Measurements from ENCODE around the gene EMX1. TPM values are rescaled to one million over a fixed set of nuclear protein-coding genes. Genes with fewer than 3 reads are reported as not detected.

EMX1 gene
- total RNA-seq, 1 experiment from 2014 or later: not detected

- no peak for DNase-seq
- H3K36me3 Mint-ChIP-seq (ENCODE audit: insufficient read depth, unreplicated experiment): no peaks in the 10 kb centered on the region
- CTCF ChIA-PET: no interaction called here
- no peak for TF ChIP-seq CTCF (IDR thresholded peaks at IDR 0.05; ENCODE audit: unreplicated experiment)
- no peak overlapping the region for H3K4me3 Mint-ChIP-seq (ENCODE audit: low read depth, unreplicated experiment)
- H3K9me3 Mint-ChIP-seq (ENCODE audit: low read depth, unreplicated experiment): no peaks in the 10 kb centered on the region
- no TSS peak for BruUV-seq (replicated peaks)
- no peak overlapping the region for H3K27ac Mint-ChIP-seq (ENCODE audit: unreplicated experiment)
- no peaks in the 10 kb centered on the region for H3K27me3 Mint-ChIP-seq (ENCODE audit: unreplicated experiment)
- H3K4me1 Mint-ChIP-seq (ENCODE audit: low read depth, unreplicated experiment): no peaks in the 10 kb centered on the region
- intact Hi-C loops (cut with micrococcal nuclease; ENCODE audit: unreplicated experiment): no loop called here
These were observed 41.4 kb downstream of the EMX1 start for GRCh38 chr2:72958542-72959385.

GRCh38 chr2:72959554-72959953, 42.2 kb downstream of the EMX1 start:
- Mint-ChIP-seq H3K9me3 (ENCODE audit: low read depth, unreplicated experiment) (no peaks in the 10 kb centered on the region), H3K4me3 (ENCODE audit: low read depth, unreplicated experiment) (no peak overlapping the region), H3K4me1 (ENCODE audit: low read depth, unreplicated experiment) (no peaks in the 10 kb centered on the region), H3K27ac (ENCODE audit: unreplicated experiment) (no peak overlapping the region), H3K27me3 (ENCODE audit: unreplicated experiment) (no peaks in the 10 kb centered on the region), H3K36me3 (ENCODE audit: insufficient read depth, unreplicated experiment) (no peaks in the 10 kb centered on the region)
- no peak for DNase-seq
- no peak for TF ChIP-seq CTCF (IDR thresholded peaks at IDR 0.05; ENCODE audit: unreplicated experiment)
- CTCF ChIA-PET: no interaction called here
- no TSS peak for BruUV-seq (replicated peaks)
- intact Hi-C loops (cut with micrococcal nuclease; ENCODE audit: unreplicated experiment): no loop called here

- no peaks in the 10 kb centered on the region for H3K9me3 Mint-ChIP-seq (ENCODE audit: low read depth, unreplicated experiment)
- TF ChIP-seq CTCF (IDR thresholded peaks at IDR 0.05; ENCODE audit: unreplicated experiment): no peak
- CTCF ChIA-PET: no interaction called here
- intact Hi-C loops (cut with micrococcal nuclease; ENCODE audit: unreplicated experiment): no loop called here
- DNase-seq: no peak
- no peaks in the 10 kb centered on the region for H3K36me3 Mint-ChIP-seq (ENCODE audit: insufficient read depth, unreplicated experiment)
- no TSS peak for BruUV-seq (replicated peaks)
- no peak overlapping the region for H3K4me3 Mint-ChIP-seq (ENCODE audit: low read depth, unreplicated experiment)
- no peak overlapping the region for H3K27ac Mint-ChIP-seq (ENCODE audit: unreplicated experiment)
- no peaks in the 10 kb centered on the region for H3K27me3 Mint-ChIP-seq (ENCODE audit: unreplicated experiment)
- H3K4me1 Mint-ChIP-seq (ENCODE audit: low read depth, unreplicated experiment): no peaks in the 10 kb centered on the region
These were observed 43.0 kb downstream of the EMX1 start for GRCh38 chr2:72959995-72960981.

GRCh38 chr2:72961036-72961720, 43.9 kb downstream of the EMX1 start:
- no TSS peak for BruUV-seq (replicated peaks)
- no peaks in the 10 kb centered on the region for H3K27me3 Mint-ChIP-seq (ENCODE audit: unreplicated experiment)
- no peaks in the 10 kb centered on the region for H3K4me1 Mint-ChIP-seq (ENCODE audit: low read depth, unreplicated experiment)
- H3K27ac Mint-ChIP-seq (ENCODE audit: unreplicated experiment): no peak overlapping the region
- CTCF ChIA-PET: interaction anchor here (0.6 kb wide), 2 partner anchors 18 to 46 kb away, joined by 3 read pairs; no protein-coding TSS in a partner anchor
- H3K9me3 Mint-ChIP-seq (ENCODE audit: low read depth, unreplicated experiment): no peaks in the 10 kb centered on the region
- no peaks in the 10 kb centered on the region for H3K36me3 Mint-ChIP-seq (ENCODE audit: insufficient read depth, unreplicated experiment)
- intact Hi-C loops (cut with micrococcal nuclease; ENCODE audit: unreplicated experiment): no loop called here
- H3K4me3 Mint-ChIP-seq (ENCODE audit: low read depth, unreplicated experiment): no peak overlapping the region
- TF ChIP-seq CTCF (IDR thresholded peaks at IDR 0.05; ENCODE audit: unreplicated experiment): no peak
- DNase-seq: no peak

Data from Calu3 (cell line).